ENCODE results near the gene DCUN1D1. TPM values are rescaled to one million over a fixed set of nuclear protein-coding genes. Genes with fewer than 3 reads are reported as not detected.

The DCUN1D1 gene
- total RNA-seq, 4 donors from 2014 or later, result 13.8 to 26.2 (median 18.1) TPM

DNA sequence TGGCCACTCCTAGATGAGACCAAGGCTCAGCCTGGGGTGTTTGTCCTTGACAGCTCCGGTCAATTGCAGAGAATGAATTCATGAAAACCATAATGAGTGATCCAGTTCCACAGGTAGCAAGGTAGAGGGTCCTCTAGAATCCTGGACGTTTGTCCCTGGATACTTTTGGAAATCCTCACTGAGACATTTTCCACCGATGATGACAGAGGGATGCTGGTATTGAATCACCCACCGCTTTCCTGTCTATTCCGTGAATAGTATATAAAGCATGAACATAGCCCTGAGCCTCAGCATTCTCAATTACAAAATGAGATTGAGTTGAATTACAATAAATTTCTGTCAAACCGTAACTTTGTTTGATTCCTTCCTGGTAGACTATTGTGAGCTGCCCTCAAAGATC, 5.7 kb upstream of the DCUN1D1 start:
- WGBS, 2 donors, result 83 to 87% methylated on average over 6 of the region's 6 CpGs
- Histone ChIP-seq H3K27ac (no peak overlapping the region), H3K4me1 (peaks cover 0 to 6% (median under 1%) of the 10 kb centered on the region in 4 donors), H3K36me3 (no peaks in the 10 kb centered on the region), H3K9me3 (no peaks in the 10 kb centered on the region), H3K27me3 (no peaks in the 10 kb centered on the region), H3K4me3 (no peak overlapping the region)
- DNase-seq (ENCODE audit: low spot score in 2 of 2), result no peak
- TF ChIP-seq EP300 (IDR thresholded peaks at IDR 0.05) (no peak), CTCF (IDR thresholded peaks at IDR 0.05) (no peak), POLR2A (IDR thresholded peaks at IDR 0.05) (no peak)

GRCh38 chr3:182983876-182984275, 3.5 kb upstream of the DCUN1D1 start:
- H3K36me3 ChIP-seq, result no peaks in the 10 kb centered on the region
- no peak for TF ChIP-seq EP300 (IDR thresholded peaks at IDR 0.05)
- no peak for TF ChIP-seq POLR2A (IDR thresholded peaks at IDR 0.05)
- TF ChIP-seq CTCF (IDR thresholded peaks at IDR 0.05), result no peak
- no peak for DNase-seq (ENCODE audit: low spot score in 2 of 2)
- H3K4me3 ChIP-seq, result no peak overlapping the region
- no peak overlapping the region for H3K27ac ChIP-seq
- H3K4me1 ChIP-seq, result peaks cover 0 to 13% (median 5%) of the 10 kb centered on the region in 4 donors
- no peaks in the 10 kb centered on the region for H3K27me3 ChIP-seq
- H3K9me3 ChIP-seq, result no peaks in the 10 kb centered on the region

GRCh38 chr3:182981038-182981380, 671 bp upstream of the DCUN1D1 start:
- TF ChIP-seq POLR2A (IDR thresholded peaks at IDR 0.05) (no peak), EP300 (IDR thresholded peaks at IDR 0.05) (no peak), CTCF (IDR thresholded peaks at IDR 0.05) (no peak)
- Histone ChIP-seq H3K4me3 (peak overlapping the region; percentile 42 to 94 (median 80)), H3K36me3 (no peaks in the 10 kb centered on the region), H3K27ac (peak overlapping the region; percentile 86 to 89 (median 88)), H3K9me3 (no peaks in the 10 kb centered on the region), H3K4me1 (peaks cover 0 to 35% (median 11%) of the 10 kb centered on the region in 4 donors), H3K27me3 (no peaks in the 10 kb centered on the region)
- WGBS, 2 donors, result 69 to 71% methylated on average over 10 of the region's 10 CpGs
- DNase-seq (ENCODE audit: low spot score in 2 of 2), result no peak

- H3K36me3 ChIP-seq, result no peaks in the 10 kb centered on the region
- no peaks in the 10 kb centered on the region for H3K27me3 ChIP-seq
- peaks cover 0 to 35% (median 11%) of the 10 kb centered on the region in 4 donors for H3K4me1 ChIP-seq
- H3K4me3 ChIP-seq, result peak overlapping the region; percentile 59 to 94 (median 80)
- 0 to 1% methylated on average over 13 to 24 of the region's 29 CpGs for WGBS, 2 donors
- peak overlapping the region; percentile 79 to 89 (median 88) for H3K27ac ChIP-seq
- peak in 1 of 2 donors; percentile 11 for DNase-seq (ENCODE audit: low spot score in 2 of 2)
- no peaks in the 10 kb centered on the region for H3K9me3 ChIP-seq
- TF ChIP-seq POLR2A (IDR thresholded peaks at IDR 0.05) (no peak), EP300 (IDR thresholded peaks at IDR 0.05) (no peak), CTCF (IDR thresholded peaks at IDR 0.05) (no peak)
These were observed 605 bp downstream of the DCUN1D1 start for GRCh38 chr3:182979674-182980191.

DNA sequence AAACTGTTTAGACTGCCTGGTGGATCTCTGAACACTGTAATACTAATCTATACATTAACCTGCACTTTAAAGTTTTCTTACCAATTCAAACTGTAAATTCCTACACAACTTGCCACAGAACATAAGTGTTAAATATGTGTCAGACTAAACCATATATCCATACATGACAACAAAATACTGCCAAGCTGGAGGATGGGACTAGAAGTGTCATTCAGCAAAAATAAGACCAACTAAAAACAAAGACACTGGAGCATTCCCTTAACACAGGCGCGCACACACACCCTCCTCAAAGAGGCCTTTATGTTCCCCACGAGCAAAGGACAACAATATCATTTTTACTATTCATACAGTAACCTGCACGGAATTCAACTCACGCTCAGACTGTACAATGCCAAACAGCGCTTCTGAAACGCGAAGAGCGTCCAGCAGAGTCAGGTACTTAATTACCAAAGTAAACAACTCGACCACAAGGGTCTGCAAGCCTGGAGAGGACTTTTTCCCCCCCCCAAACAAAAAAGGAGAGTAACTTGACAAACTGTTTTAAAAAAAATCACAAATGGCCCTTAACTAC, 1.1 kb downstream of the DCUN1D1 start:
- no peaks in the 10 kb centered on the region for H3K9me3 ChIP-seq

More for the DNA sequence above, 1.1 kb downstream of the DCUN1D1 start:
- Histone ChIP-seq H3K27me3 (no peaks in the 10 kb centered on the region), H3K4me3 (peak overlapping the region; percentile 59 to 94 (median 80)), H3K4me1 (peaks cover 0 to 35% (median 11%) of the 10 kb centered on the region in 4 donors), H3K27ac (peak overlapping the region in 3 of 4 donors; percentile 86 to 89 (median 89)), H3K36me3 (no peaks in the 10 kb centered on the region)
- no peak for DNase-seq (ENCODE audit: low spot score in 2 of 2)
- WGBS, 2 donors, result 1 to 5% methylated on average over 10 of the region's 10 CpGs
- no peak for TF ChIP-seq POLR2A (IDR thresholded peaks at IDR 0.05)
- no peak for TF ChIP-seq EP300 (IDR thresholded peaks at IDR 0.05)

All from tibial nerve (tissue), 4 donors.